ENCODE results near the gene PDXDC1. TPM values are rescaled to one million over a fixed set of nuclear protein-coding genes. Genes with fewer than 3 reads are reported as not detected.
A peak's percentile ranks its signal among the peaks of the same experiment; 100 is the strongest.
"Not testable (repeated sequence)": the region's sequence is repeated elsewhere in the genome, so short reads cannot be mapped to it uniquely, and the experiment has no call there.

Gene PDXDC1
- total and polyA plus RNA-seq, 2 donors (not counting 1 experiment from before 2014, with no cell fraction given), result 48.1 to 103 TPM

DNA sequence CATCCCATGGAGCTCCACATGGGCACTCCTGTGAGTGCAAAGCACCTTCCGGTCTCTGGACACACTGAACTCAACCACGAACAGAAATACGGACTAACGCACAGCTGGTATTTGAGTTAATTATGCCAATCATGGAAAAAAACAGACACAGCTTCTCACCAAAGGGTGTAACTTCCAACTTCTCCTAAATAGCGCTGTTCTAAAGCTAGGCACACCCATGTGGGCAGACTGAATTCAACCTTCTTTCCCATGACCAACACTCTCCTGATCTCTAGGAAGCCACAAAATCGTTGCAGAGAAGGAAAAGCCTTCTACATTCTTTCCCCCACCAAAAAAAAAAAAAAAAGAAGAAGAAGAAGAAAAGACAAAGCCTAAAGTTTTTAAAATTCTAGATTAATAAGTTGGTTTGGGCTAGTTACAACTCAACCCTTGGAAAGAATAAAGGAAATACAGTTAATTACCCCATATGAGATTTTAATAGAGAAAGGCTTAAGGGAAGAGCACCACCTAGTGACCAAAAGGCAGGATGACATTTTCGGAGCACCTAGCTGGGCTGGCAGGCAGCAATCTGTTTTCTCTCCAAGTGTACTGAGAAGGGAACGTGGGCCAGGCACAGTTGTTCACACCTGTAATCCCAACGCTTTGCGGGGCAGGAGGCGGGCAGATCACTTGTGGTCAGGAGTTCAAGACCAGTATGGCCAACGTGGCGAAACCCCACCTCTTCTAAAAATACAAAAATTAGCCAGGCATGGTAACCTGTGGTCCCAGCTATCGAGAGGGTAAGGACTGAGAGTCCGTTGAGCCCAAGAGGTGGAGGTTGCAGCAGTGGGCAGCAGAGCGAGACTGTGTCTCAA lies 97.3 kb downstream of the PDXDC1 start:
- H3K36me3 ChIP-seq (replicated peaks in 1 of 2; ENCODE audit: control extremely low read depth in 1 of 2, control insufficient read depth in 1 of 2, extremely low read depth in 1 of 2, insufficient read depth in 2 of 2, low read length in 1 of 2), result peaks cover 7 to 57% of the 10 kb centered on the region in 2 experiments
- H3K27ac Mint-ChIP-seq; H3K9me3 ChIP-seq (ENCODE audit: control extremely low read depth in 1 of 3, control insufficient read depth in 2 of 3, insufficient read depth in 1 of 3, low read length in 2 of 3); H3K4me3 ChIP-seq (ENCODE audit: control extremely low read depth in 1 of 5, extremely low read depth in 1 of 5, insufficient read depth in 1 of 5, low read depth in 2 of 5, low read length in 4 of 5); H3K27me3 ChIP-seq (replicated peaks in 1 of 4; ENCODE audit: control extremely low read depth in 1 of 4, control insufficient read depth in 3 of 4, insufficient read depth in 4 of 4, low read length in 3 of 4); H3K4me3 Mint-ChIP-seq; H3K79me2 ChIP-seq (ENCODE audit: control insufficient read depth, insufficient read depth, low read length); intact Hi-C loops (cut with micrococcal nuclease); H3K27ac ChIP-seq (ENCODE audit: low read length in 2 of 2); H3K4me1 ChIP-seq (ENCODE audit: control insufficient read depth in 2 of 2, insufficient read depth in 2 of 2, low read length in 2 of 2); H4K20me1 ChIP-seq (ENCODE audit: control insufficient read depth, insufficient read depth, low read length, poor library complexity, severe bottlenecking); H3K27me3 Mint-ChIP-seq; H3K9ac ChIP-seq (ENCODE audit: low read length); H3K9me3 Mint-ChIP-seq (ENCODE audit: insufficient read depth); H2AFZ ChIP-seq (ENCODE audit: insufficient read depth, low read depth, low read length, poor library complexity, severe bottlenecking); H3K4me1 Mint-ChIP-seq; H3K4me2 ChIP-seq (replicated peaks; ENCODE audit: low read depth, low read length, poor library complexity, severe bottlenecking): not testable (repeated sequence)
- ChIA-PET POLR2A (interaction anchor here (0.7 kb wide), 1 partner anchor 39 kb away, joined by 3 read pairs; no protein-coding TSS in a partner anchor), CTCF (interaction anchor here (0.7 to 1.3 kb wide), 5 partner anchors 9 to 1040 kb away, joined by 3 to 5 read pairs (median 3); no protein-coding TSS in a partner anchor)
- TF ChIP-seq, protein P1, sequence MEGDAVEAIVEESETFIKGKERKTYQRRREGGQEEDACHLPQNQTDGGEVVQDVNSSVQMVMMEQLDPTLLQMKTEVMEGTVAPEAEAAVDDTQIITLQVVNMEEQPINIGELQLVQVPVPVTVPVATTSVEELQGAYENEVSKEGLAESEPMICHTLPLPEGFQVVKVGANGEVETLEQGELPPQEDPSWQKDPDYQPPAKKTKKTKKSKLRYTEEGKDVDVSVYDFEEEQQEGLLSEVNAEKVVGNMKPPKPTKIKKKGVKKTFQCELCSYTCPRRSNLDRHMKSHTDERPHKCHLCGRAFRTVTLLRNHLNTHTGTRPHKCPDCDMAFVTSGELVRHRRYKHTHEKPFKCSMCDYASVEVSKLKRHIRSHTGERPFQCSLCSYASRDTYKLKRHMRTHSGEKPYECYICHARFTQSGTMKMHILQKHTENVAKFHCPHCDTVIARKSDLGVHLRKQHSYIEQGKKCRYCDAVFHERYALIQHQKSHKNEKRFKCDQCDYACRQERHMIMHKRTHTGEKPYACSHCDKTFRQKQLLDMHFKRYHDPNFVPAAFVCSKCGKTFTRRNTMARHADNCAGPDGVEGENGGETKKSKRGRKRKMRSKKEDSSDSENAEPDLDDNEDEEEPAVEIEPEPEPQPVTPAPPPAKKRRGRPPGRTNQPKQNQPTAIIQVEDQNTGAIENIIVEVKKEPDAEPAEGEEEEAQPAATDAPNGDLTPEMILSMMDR (IDR thresholded peaks at IDR 0.05), result peak; percentile 57
- peak; percentile 60 for ATAC-seq (ENCODE audit: low read depth)
- WGBS (ENCODE audit: insufficient coverage), result 71% methylated on average over 2 of the region's 16 CpGs
- peak; percentile 29 for DNase-seq

GRCh38 chr16:15073101-15073500 lies 98.3 kb downstream of the PDXDC1 start:
- Histone ChIP-seq H3K27ac (ENCODE audit: low read length in 2 of 2) (no peak overlapping the region), H3K27me3 (replicated peaks in 1 of 4; ENCODE audit: control extremely low read depth in 1 of 4, control insufficient read depth in 3 of 4, insufficient read depth in 4 of 4, low read length in 3 of 4) (no peaks in the 10 kb centered on the region), H3K9me3 (ENCODE audit: control extremely low read depth in 1 of 3, control insufficient read depth in 2 of 3, insufficient read depth in 1 of 3, low read length in 2 of 3) (no peaks in the 10 kb centered on the region), H3K4me3 (ENCODE audit: control extremely low read depth in 1 of 5, extremely low read depth in 1 of 5, insufficient read depth in 1 of 5, low read depth in 2 of 5, low read length in 4 of 5) (no peak overlapping the region), H3K4me2 (replicated peaks; ENCODE audit: low read depth, low read length, poor library complexity, severe bottlenecking) (no peak overlapping the region), H3K36me3 (replicated peaks in 1 of 2; ENCODE audit: control extremely low read depth in 1 of 2, control insufficient read depth in 1 of 2, extremely low read depth in 1 of 2, insufficient read depth in 2 of 2, low read length in 1 of 2) (peaks cover 9 to 57% of the 10 kb centered on the region in 2 experiments), H3K79me2 (ENCODE audit: control insufficient read depth, insufficient read depth, low read length) (no peaks in the 10 kb centered on the region), H3K9ac (ENCODE audit: low read length) (no peak overlapping the region), H3K4me1 (ENCODE audit: control insufficient read depth in 2 of 2, insufficient read depth in 2 of 2, low read length in 2 of 2) (no peaks in the 10 kb centered on the region), H2AFZ (ENCODE audit: insufficient read depth, low read depth, low read length, poor library complexity, severe bottlenecking) (no peak overlapping the region), H4K20me1 (ENCODE audit: control insufficient read depth, insufficient read depth, low read length, poor library complexity, severe bottlenecking) (no peaks in the 10 kb centered on the region)
- H3K27me3 Mint-ChIP-seq, result no peaks in the 10 kb centered on the region
- ChIA-PET CTCF (interaction anchor here (0.7 to 1.3 kb wide), 5 partner anchors 10 to 649 kb away, joined by 3 to 5 read pairs (median 3); no protein-coding TSS in a partner anchor), POLR2A (no interaction called here)
- ATAC-seq (ENCODE audit: low read depth) (no peak), DNase-seq (no peak)
- TF ChIP-seq, protein P1 (IDR thresholded peaks at IDR 0.05), result no peak
- TF ChIP-seq EZH2 (IDR thresholded peaks at IDR 0.05; ENCODE audit: borderline replicate concordance, insufficient read depth, low read depth, low read length, poor library complexity, severe bottlenecking), result no peak
- H3K4me1 Mint-ChIP-seq, result no peaks in the 10 kb centered on the region
- no peaks in the 10 kb centered on the region for H3K9me3 Mint-ChIP-seq (ENCODE audit: insufficient read depth)
- intact Hi-C loops (cut with micrococcal nuclease), result no loop called here
- H3K27ac Mint-ChIP-seq, result no peak overlapping the region
- H3K4me3 Mint-ChIP-seq, result no peak overlapping the region
- 92% methylated on average over 6 of the region's 6 CpGs for WGBS (ENCODE audit: insufficient coverage)

DNA sequence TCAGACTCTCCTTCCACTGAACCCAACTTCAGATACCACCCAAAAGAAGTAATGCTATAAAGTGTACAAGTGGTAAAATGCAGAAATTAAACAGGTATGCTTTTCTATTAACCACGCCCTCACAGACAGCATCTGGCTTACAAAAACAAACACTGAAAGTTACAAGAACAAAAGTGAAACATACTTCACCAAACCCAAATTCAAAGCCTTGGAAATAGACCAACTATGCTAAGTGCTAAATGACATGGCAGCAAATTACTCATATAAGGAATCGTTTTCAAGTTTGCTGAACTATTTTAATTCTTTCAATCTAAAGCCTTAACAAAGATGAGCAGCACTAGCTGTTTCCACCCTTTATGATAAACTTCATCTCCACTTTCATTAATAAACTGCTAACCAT lies 101.3 kb downstream of the PDXDC1 start:
- 100% methylated on average over 1 of the region's 2 CpGs for WGBS (ENCODE audit: insufficient coverage)
- H3K27me3 ChIP-seq (replicated peaks in 1 of 4; ENCODE audit: control extremely low read depth in 1 of 4, control insufficient read depth in 3 of 4, insufficient read depth in 4 of 4, low read length in 3 of 4); intact Hi-C loops (cut with micrococcal nuclease); H3K27me3 Mint-ChIP-seq; H3K4me3 Mint-ChIP-seq; H3K27ac Mint-ChIP-seq; H3K79me2 ChIP-seq (ENCODE audit: control insufficient read depth, insufficient read depth, low read length); H3K4me1 Mint-ChIP-seq; H4K20me1 ChIP-seq (ENCODE audit: control insufficient read depth, insufficient read depth, low read length, poor library complexity, severe bottlenecking); DNase-seq; H3K9me3 ChIP-seq (ENCODE audit: control extremely low read depth in 1 of 3, control insufficient read depth in 2 of 3, insufficient read depth in 1 of 3, low read length in 2 of 3); H3K4me3 ChIP-seq (ENCODE audit: control extremely low read depth in 1 of 5, extremely low read depth in 1 of 5, insufficient read depth in 1 of 5, low read depth in 2 of 5, low read length in 4 of 5); H2AFZ ChIP-seq (ENCODE audit: insufficient read depth, low read depth, low read length, poor library complexity, severe bottlenecking); H3K4me2 ChIP-seq (replicated peaks; ENCODE audit: low read depth, low read length, poor library complexity, severe bottlenecking); POLR2A ChIA-PET; H3K9ac ChIP-seq (ENCODE audit: low read length); H3K4me1 ChIP-seq (ENCODE audit: control insufficient read depth in 2 of 2, insufficient read depth in 2 of 2, low read length in 2 of 2); ATAC-seq (ENCODE audit: low read depth); CTCF ChIA-PET; H3K27ac ChIP-seq (ENCODE audit: low read length in 2 of 2); H3K9me3 Mint-ChIP-seq (ENCODE audit: insufficient read depth): not testable (repeated sequence)
- peaks cover 12 to 45% of the 10 kb centered on the region in 2 experiments for H3K36me3 ChIP-seq (replicated peaks in 1 of 2; ENCODE audit: control extremely low read depth in 1 of 2, control insufficient read depth in 1 of 2, extremely low read depth in 1 of 2, insufficient read depth in 2 of 2, low read length in 1 of 2)

Measured in B cell (primary cell).